ENCODE results near the gene ACAA2.
"Not testable (repeated sequence)": the region's sequence is repeated elsewhere in the genome, so short reads cannot be mapped to it uniquely, and the experiment has no call there.

GRCh38 chr18:49800491-49800890 is 12.8 kb downstream of the ACAA2 start:
- not testable (repeated sequence) for TF ChIP-seq POLR2AphosphoS5 (IDR thresholded peaks at IDR 0.05; ENCODE audit: low read depth, low read length); POLR2A (IDR thresholded peaks at IDR 0.05; ENCODE audit: low read depth, low read length); TAF1 (IDR thresholded peaks at IDR 0.05; ENCODE audit: borderline replicate concordance, low read depth, low read length)

Data from GM12892 (cell line).